H9 (cell line): ENCODE results near the gene RASL10B. TPM values are rescaled to one million over a fixed set of nuclear protein-coding genes. Genes with fewer than 3 reads are reported as not detected.

Source experiments
- DNase-seq: peaks from one replicate; pipeline ENCODE4 v3.0.0-alpha.2; 2017
- H2AFZ ChIP-seq: one replicate; pipeline ENCODE4 v1.6.1; 2013; ENCODE audit warnings: mild to moderate bottlenecking, low read length, control low read depth, moderate library complexity
- H2AK5ac ChIP-seq: 2 replicates; pipeline ENCODE4 v1.6.1; 2013; ENCODE audit warnings: low read length, control low read depth, mixed read lengths; ENCODE audit not compliant: insufficient read length
- H2BK120ac ChIP-seq: one replicate; pipeline ENCODE4 v1.6.1; 2013; ENCODE audit warnings: low read depth, mild to moderate bottlenecking, low read length, control low read depth, inconsistent platforms; ENCODE audit not compliant: poor library complexity, severe bottlenecking
- H2BK12ac ChIP-seq: 2 replicates; pipeline ENCODE4 v1.6.1; 2013; ENCODE audit warnings: low read length, control low read depth, mixed read lengths, low read depth; ENCODE audit not compliant: insufficient read length
- H2BK15ac ChIP-seq: 2 replicates; pipeline ENCODE4 v1.6.1; 2013; ENCODE audit warnings: low read depth, low read length, control low read depth
- H2BK20ac ChIP-seq: one replicate; pipeline ENCODE4 v1.6.1; 2013; ENCODE audit warnings: low read depth, mild to moderate bottlenecking, low read length, control low read depth, inconsistent platforms; ENCODE audit not compliant: poor library complexity, severe bottlenecking
- H2BK5ac ChIP-seq: 2 replicates; pipeline ENCODE4 v1.6.1; 2013; ENCODE audit warnings: low read length, control low read depth, mixed read lengths; ENCODE audit not compliant: insufficient read length
- H3K14ac ChIP-seq: 2 replicates; pipeline ENCODE4 v1.6.1; 2013; ENCODE audit warnings: low read length, control low read depth; ENCODE audit not compliant: insufficient read depth
- H3K18ac ChIP-seq: 2 replicates; pipeline ENCODE4 v1.6.1; 2013; ENCODE audit warnings: low read depth, mild to moderate bottlenecking, mixed read lengths, low read length, control low read depth; ENCODE audit not compliant: insufficient read length
- H3K23ac ChIP-seq: 2 replicates; pipeline ENCODE4 v1.6.1; 2013; ENCODE audit warnings: low read length, control low read depth, mixed read lengths, low read depth; ENCODE audit not compliant: insufficient read length
- H3K23me2 ChIP-seq: 2 replicates; pipeline ENCODE4 v1.6.1; 2013; ENCODE audit warnings: low read depth, mild to moderate bottlenecking, mixed read lengths, low read length, control low read depth; ENCODE audit not compliant: insufficient read length, poor library complexity, severe bottlenecking
- H3K27ac ChIP-seq: 2 replicates; pipeline ENCODE4 v1.5.1; 2013; ENCODE audit warnings: low read length, control low read depth, mixed read lengths, low read depth; ENCODE audit not compliant: insufficient read length
- H3K27me3 ChIP-seq: 2 replicates; pipeline ENCODE4 v1.6.1; 2013; ENCODE audit warnings: low read length, control low read depth, inconsistent platforms; ENCODE audit not compliant: insufficient read depth
- H3K4ac ChIP-seq: 2 replicates; pipeline ENCODE4 v1.6.1; 2013; ENCODE audit warnings: low read depth, mild to moderate bottlenecking, control low read depth, inconsistent platforms, low read length, moderate library complexity
- H3K4me1 ChIP-seq: 2 replicates; pipeline ENCODE4 v1.6.1; 2013; ENCODE audit warnings: low read length, control low read depth, inconsistent platforms; ENCODE audit not compliant: insufficient read depth
- H3K4me2 ChIP-seq: 2 replicates; pipeline ENCODE4 v1.6.1; 2013; ENCODE audit warnings: low read length, control low read depth, mixed read lengths; ENCODE audit not compliant: insufficient read length, insufficient read depth
- H3K56ac ChIP-seq: 2 replicates; pipeline ENCODE4 v1.6.1; 2013; ENCODE audit warnings: low read depth, mild to moderate bottlenecking, mixed read lengths, low read length, control low read depth; ENCODE audit not compliant: insufficient read length
- H3K79me1 ChIP-seq: 2 replicates; pipeline ENCODE4 v1.6.1; 2013; ENCODE audit warnings: low read depth, mild to moderate bottlenecking, moderate library complexity, low read length, control low read depth, inconsistent platforms; ENCODE audit not compliant: insufficient read depth, poor library complexity, severe bottlenecking
- H3K79me2 ChIP-seq: 2 replicates; pipeline ENCODE4 v1.6.1; 2013; ENCODE audit warnings: low read length, control low read depth, inconsistent platforms; ENCODE audit not compliant: insufficient read depth
- H3K9ac ChIP-seq: 2 replicates; pipeline ENCODE4 v1.6.1; 2013; ENCODE audit warnings: low read length, control low read depth, mixed read lengths; ENCODE audit not compliant: insufficient read length; ENCODE audit errors: extremely low read depth
- H3K9me3 ChIP-seq: one replicate; pipeline ENCODE4 v1.6.1; 2013; ENCODE audit warnings: low read depth, low read length, inconsistent platforms; ENCODE audit not compliant: control insufficient read depth
- H3T11ph ChIP-seq: one replicate; pipeline ENCODE4 v1.6.1; 2013; ENCODE audit warnings: mild to moderate bottlenecking, low read length, control low read depth, inconsistent platforms
- H4K20me1 ChIP-seq: one replicate; pipeline ENCODE4 v1.6.1; 2013; ENCODE audit not compliant: control insufficient read depth, insufficient read length, insufficient read depth
- H4K5ac ChIP-seq: 2 replicates; pipeline ENCODE4 v1.6.1; 2013; ENCODE audit warnings: low read depth, mild to moderate bottlenecking, mixed read lengths, low read length, control low read depth; ENCODE audit not compliant: insufficient read length
- H4K8ac ChIP-seq: replicated peaks from 2 replicates; pipeline ENCODE4 v1.6.1; 2013; ENCODE audit warnings: low read length, control low read depth, mixed read lengths, low read depth; ENCODE audit not compliant: insufficient read length
- H4K91ac ChIP-seq: 2 replicates; pipeline ENCODE4 v1.6.1; 2013; ENCODE audit warnings: low read depth, mild to moderate bottlenecking, moderate library complexity, mixed read lengths, low read length, control low read depth; ENCODE audit not compliant: insufficient read length
- H3K27ac Mint-ChIP-seq, 3 experiments: 2 replicates in 2 of 3; 3 replicates in 1 of 3; pipeline ENCODE4 v1.8.0; 2020 to 2021; ENCODE audit warnings: mixed read lengths in 3 of 3, mild to moderate bottlenecking in 1 of 3, moderate library complexity in 1 of 3
- H3K27me3 Mint-ChIP-seq: 2 replicates; pipeline ENCODE4 v1.8.0; 2021; ENCODE audit warnings: low read depth, mild to moderate bottlenecking, moderate library complexity, mixed read lengths
- H3K36me3 Mint-ChIP-seq, 3 experiments: 2 replicates in 2 of 3; 3 replicates in 1 of 3; pipeline ENCODE4 v1.8.0; 2020 to 2021; ENCODE audit warnings: low read depth in 3 of 3, mixed read lengths in 3 of 3; ENCODE audit not compliant: insufficient read depth in 1 of 3
- H3K4me1 Mint-ChIP-seq, 2 experiments: 2 replicates each; pipeline ENCODE4 v1.8.0; 2020; ENCODE audit warnings: mixed read lengths in 2 of 2
- H3K4me3 Mint-ChIP-seq, 2 experiments: 2 replicates in 1 of 2; 3 replicates in 1 of 2; pipeline ENCODE4 v1.8.0; 2020 to 2021; ENCODE audit warnings: mild to moderate bottlenecking in 2 of 2, mixed read lengths in 2 of 2, moderate library complexity in 1 of 2
- H3K9me3 Mint-ChIP-seq, 2 experiments: 2 replicates in 1 of 2; 3 replicates in 1 of 2; pipeline ENCODE4 v1.8.0; 2020; ENCODE audit warnings: mild to moderate bottlenecking in 2 of 2, mixed read lengths in 2 of 2, moderate library complexity in 1 of 2
- CTCF ChIP-seq: fragments of 200-600 bp; sonication (generic); conservative IDR thresholded peaks from 3 replicates; pipeline ENCODE4 v1.8.0; 2021; ENCODE audit warnings: antibody characterized with exemption, mild to moderate bottlenecking
- WGBS: extraction: QIAGEN DNeasy Blood & Tissue Kit; methylation state at CpG from one replicate; pipeline ENCODE4 v1.1.7; 2013; ENCODE audit warnings: missing lambda C conversion rate, low lambda C conversion rate, mixed read lengths; ENCODE audit not compliant: insufficient read length; ENCODE audit errors: extremely low coverage; 5-methylcytosine and 5-hydroxymethylcytosine counted together
- total RNA-seq: library from RNA; stranded (reverse); gene quantifications from 2 replicates; pipeline ENCODE4 v1.2.1, GENCODE V29; 2021

Gene RASL10B
- total RNA-seq, 1 experiment from 2014 or later = 15.9 TPM

DNA sequence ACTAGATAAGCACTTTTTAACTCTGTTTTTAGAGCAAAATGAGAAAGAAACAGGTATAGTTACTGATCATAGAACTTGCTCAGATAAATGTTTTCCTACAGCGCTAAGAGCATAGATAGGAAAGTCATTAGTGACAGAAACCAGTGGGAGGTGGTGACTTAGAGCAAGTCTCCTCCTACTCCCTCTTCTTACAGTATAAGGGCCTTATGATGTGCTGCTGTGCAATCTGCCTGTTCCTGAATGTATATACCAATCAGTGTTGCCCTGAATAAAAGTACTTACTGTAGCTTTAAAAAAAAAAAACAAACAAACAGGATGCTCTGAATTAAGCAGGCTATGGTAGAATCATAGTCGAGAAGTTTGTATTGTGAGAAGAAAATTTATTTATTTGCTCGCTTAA lies 23.3 kb upstream of the RASL10B start:
- no peak overlapping the region for H4K91ac ChIP-seq
- TF ChIP-seq CTCF = no peak
- no peak overlapping the region for H3K56ac ChIP-seq
- H3K27me3 ChIP-seq = no peaks in the 10 kb centered on the region
- H3K23ac ChIP-seq = no peak overlapping the region
- H3K14ac ChIP-seq = no peak overlapping the region
- H3T11ph ChIP-seq = no peak overlapping the region
- H3K9me3 ChIP-seq = no peaks in the 10 kb centered on the region
- H4K8ac ChIP-seq = no peak overlapping the region
- no CpG with 5 or more reads among the region's 3 CpGs for WGBS
- H3K4ac ChIP-seq = no peak overlapping the region
- H3K18ac ChIP-seq = no peak overlapping the region
- no peaks in the 10 kb centered on the region for H3K79me1 ChIP-seq
- H4K5ac ChIP-seq = no peak overlapping the region
- no peak for DNase-seq
- H3K23me2 ChIP-seq = no peaks in the 10 kb centered on the region
- Mint-ChIP-seq H3K4me3 (no peak overlapping the region), H3K4me1 (no peaks in the 10 kb centered on the region), H3K9me3 (no peaks in the 10 kb centered on the region), H3K36me3 (peaks cover 10 to 30% (median 25%) of the 10 kb centered on the region in 3 experiments; a peak in 6 of 7 replicates), H3K27ac (no peak overlapping the region), H3K27me3 (no peaks in the 10 kb centered on the region)
- H2BK12ac ChIP-seq = no peak overlapping the region
- H3K4me1 ChIP-seq = no peaks in the 10 kb centered on the region
- H2AFZ ChIP-seq = no peak overlapping the region
- no peak overlapping the region for H3K27ac ChIP-seq
- no peaks in the 10 kb centered on the region for H3K79me2 ChIP-seq
- H2AK5ac ChIP-seq = no peak overlapping the region
- no peak overlapping the region for H3K4me2 ChIP-seq
- no peak overlapping the region for H3K9ac ChIP-seq
- H2BK120ac ChIP-seq = no peak overlapping the region
- no peak overlapping the region for H2BK15ac ChIP-seq
- H2BK5ac ChIP-seq = no peak overlapping the region
- no peak overlapping the region for H2BK20ac ChIP-seq
- no peaks in the 10 kb centered on the region for H4K20me1 ChIP-seq
